SK-MEL-5 (cell line): ENCODE data around the gene STK31. TPM values are rescaled to one million over a fixed set of nuclear protein-coding genes. Genes with fewer than 3 reads are reported as not detected.
"Not testable (repeated sequence)": the region's sequence is repeated elsewhere in the genome, so short reads cannot be mapped to it uniquely, and the experiment has no call there.

ENCODE experiments used
- DNase-seq: peaks from one replicate; pipeline ENCODE4 v3.0.0-alpha.2; 2016; ENCODE audit warnings: low read depth, low spot score
- in situ Hi-C: cut with HindIII; loops from 2 replicates; pipeline ENCODE4 v1.10.0; 2016; ENCODE audit warnings: low sequenced_read_pairs, high pct_unique_total_duplicates, low pct_unique_long_range_greater_than_20kb
- total RNA-seq: library from RNA; depleted of rRNA; stranded (reverse); fragments of >200 nt; shearing (Covaris generic); gene quantifications from 2 replicates; pipeline ENCODE4 v1.2.3, GENCODE V29; 2014

STK31 gene
- total RNA-seq, 1 experiment from 2014 or later: not detected

- in situ Hi-C loops: no loop called here
- DNase-seq: no peak
Observed at GRCh38 chr7:23765943-23766342, 55.9 kb downstream of the STK31 start.

GRCh38 chr7:23767514-23767913 lies 57.5 kb downstream of the STK31 start:
- in situ Hi-C loops: no loop called here

GRCh38 chr7:23768022-23768421 lies 58.0 kb downstream of the STK31 start:
- no peak for DNase-seq

More at GRCh38 chr7:23767514-23767913, 57.5 kb downstream of the STK31 start:
- DNase-seq: no peak

GRCh38 chr7:23779185-23779800 lies 69.3 kb downstream of the STK31 start:
- in situ Hi-C loops, DNase-seq: not testable (repeated sequence)

More at GRCh38 chr7:23768022-23768421, 58.0 kb downstream of the STK31 start:
- in situ Hi-C loops: no loop called here

GRCh38 chr7:23783115-23783514 lies 73.1 kb downstream of the STK31 start:
- in situ Hi-C loops: no loop called here
- DNase-seq: no peak

- DNase-seq: no peak
- in situ Hi-C loops: no loop called here
Observed at GRCh38 chr7:23787272-23787671, 77.3 kb downstream of the STK31 start.

GRCh38 chr7:23788843-23789242 lies 78.8 kb downstream of the STK31 start:
- in situ Hi-C loops: no loop called here
- DNase-seq: no peak

GRCh38 chr7:23791721-23792120 lies 81.7 kb downstream of the STK31 start:
- in situ Hi-C loops: no loop called here
- DNase-seq: no peak

- in situ Hi-C loops: no loop called here
- no peak for DNase-seq
Observed at GRCh38 chr7:23802720-23803397, 92.8 kb downstream of the STK31 start.

- in situ Hi-C loops: no loop called here
- DNase-seq: no peak
Observed at GRCh38 chr7:23804707-23805106, 94.7 kb downstream of the STK31 start.

GRCh38 chr7:23808421-23808820 lies 98.4 kb downstream of the STK31 start:
- DNase-seq: no peak
- in situ Hi-C loops: no loop called here

- no peak for DNase-seq
- in situ Hi-C loops: no loop called here
Observed at GRCh38 chr7:23810099-23810498, 100.1 kb downstream of the STK31 start.

GRCh38 chr7:23811540-23811939 lies 101.5 kb downstream of the STK31 start:
- DNase-seq: peak; percentile 42
- in situ Hi-C loops: no loop called here

- DNase-seq, in situ Hi-C loops: not testable (repeated sequence)
Observed at GRCh38 chr7:23828125-23828524, 118.1 kb downstream of the STK31 start.

- DNase-seq, in situ Hi-C loops: not testable (repeated sequence)
Observed at GRCh38 chr7:23832733-23833132, 122.7 kb downstream of the STK31 start.

GRCh38 chr7:23833405-23833804 lies 123.4 kb downstream of the STK31 start:
- in situ Hi-C loops: no loop called here
- no peak for DNase-seq

GRCh38 chr7:23844837-23845236 lies 134.8 kb downstream of the STK31 start:
- in situ Hi-C loops, DNase-seq: not testable (repeated sequence)

- DNase-seq: no peak
- in situ Hi-C loops: no loop called here
Observed at GRCh38 chr7:23852135-23852534, 142.1 kb downstream of the STK31 start.

GRCh38 chr7:23852988-23853387 lies 143.0 kb downstream of the STK31 start:
- no peak for DNase-seq
- in situ Hi-C loops: no loop called here
